ENCODE results near the gene CTNNA3.
A peak's percentile ranks its signal among the peaks of the same experiment; 100 is the strongest.

CTNNA3 gene

DNA sequence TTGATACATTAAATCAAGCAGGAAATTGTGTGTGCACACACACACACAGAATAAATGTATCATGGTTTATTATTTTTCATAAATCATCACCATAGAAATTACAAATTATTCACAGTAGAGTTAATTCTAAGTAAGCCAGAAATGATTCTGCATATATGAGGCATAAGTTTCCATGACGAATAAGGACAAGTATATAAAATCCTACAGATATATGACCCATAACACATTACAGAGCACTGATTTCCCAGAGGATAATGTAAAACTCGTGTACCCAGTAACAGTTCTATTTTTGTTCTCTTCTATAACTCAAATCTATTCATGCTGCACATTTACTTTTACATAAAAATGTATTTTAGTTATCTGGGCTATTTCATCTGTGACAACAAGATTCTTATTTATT lies 600.5 kb downstream of the CTNNA3 start:
- no peak for DNase-seq

GRCh38 chr10:67088036-67088435 lies 608.0 kb downstream of the CTNNA3 start:
- peak; percentile 36 for DNase-seq

DNA sequence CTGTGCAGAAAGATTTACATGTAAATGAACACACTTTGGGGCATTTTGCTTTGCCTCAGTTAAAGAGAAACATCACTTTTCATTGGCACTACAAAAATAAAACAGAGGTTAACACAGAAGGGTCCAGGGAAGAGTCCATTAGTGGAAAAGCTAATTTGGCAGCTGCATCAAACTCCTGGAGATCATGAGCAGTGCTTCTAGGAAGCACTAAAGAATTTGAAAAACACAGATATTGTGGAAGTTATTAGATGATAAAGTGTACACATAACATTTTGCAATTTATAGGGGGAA lies 608.9 kb downstream of the CTNNA3 start:
- no peak for DNase-seq

- no peak for DNase-seq
These were observed 609.5 kb downstream of the CTNNA3 start for GRCh38 chr10:67086327-67087134.

DNA sequence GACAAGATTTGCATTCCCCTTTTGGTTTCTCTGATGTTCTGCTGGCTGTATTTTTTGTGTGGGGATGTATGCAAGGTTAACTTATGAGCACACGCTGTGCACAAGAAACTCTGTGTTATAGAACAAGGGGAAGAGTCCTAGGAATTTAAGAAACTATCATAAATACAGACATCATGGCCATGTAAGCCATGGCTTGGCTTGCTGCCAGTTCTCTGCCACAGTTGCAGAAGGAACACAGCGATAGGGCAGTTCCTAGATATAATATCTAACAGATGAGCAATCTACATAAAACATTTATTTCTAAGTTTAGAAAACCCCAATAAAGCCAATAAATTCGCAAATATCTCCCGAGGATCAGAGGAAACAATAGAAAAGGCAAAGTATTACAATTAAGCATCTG lies 616.9 kb downstream of the CTNNA3 start:
- DNase-seq, result peak; percentile 10

GRCh38 chr10:67077376-67077775 lies 618.6 kb downstream of the CTNNA3 start:
- no peak for DNase-seq

GRCh38 chr10:67076144-67076543 lies 619.9 kb downstream of the CTNNA3 start:
- DNase-seq, result no peak

DNA sequence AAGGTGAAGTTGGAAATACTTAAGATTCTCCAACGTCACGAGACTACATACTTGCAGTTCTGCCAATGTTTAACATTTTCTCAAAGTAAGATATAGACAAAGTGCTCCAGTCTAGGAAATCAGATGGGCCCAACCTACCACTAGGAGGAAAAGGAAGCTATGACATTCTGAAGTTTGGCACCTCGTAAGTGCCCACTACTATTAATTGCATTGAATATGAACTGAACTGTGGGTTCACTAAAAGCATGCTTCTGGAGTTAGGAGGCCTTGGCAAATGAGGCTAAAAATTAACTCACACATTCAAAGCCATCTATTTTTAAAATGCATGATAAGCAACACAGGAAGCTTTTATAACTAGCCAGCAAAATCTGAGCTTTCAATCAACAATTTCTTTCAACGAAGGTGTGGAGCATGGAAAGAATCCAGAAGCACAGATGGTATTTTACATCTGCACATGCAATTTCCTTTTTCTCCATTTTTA lies 620.5 kb downstream of the CTNNA3 start:
- DNase-seq, result no peak

- DNase-seq, result no peak
These were observed 623.3 kb downstream of the CTNNA3 start for GRCh38 chr10:67072654-67073053.

DNA sequence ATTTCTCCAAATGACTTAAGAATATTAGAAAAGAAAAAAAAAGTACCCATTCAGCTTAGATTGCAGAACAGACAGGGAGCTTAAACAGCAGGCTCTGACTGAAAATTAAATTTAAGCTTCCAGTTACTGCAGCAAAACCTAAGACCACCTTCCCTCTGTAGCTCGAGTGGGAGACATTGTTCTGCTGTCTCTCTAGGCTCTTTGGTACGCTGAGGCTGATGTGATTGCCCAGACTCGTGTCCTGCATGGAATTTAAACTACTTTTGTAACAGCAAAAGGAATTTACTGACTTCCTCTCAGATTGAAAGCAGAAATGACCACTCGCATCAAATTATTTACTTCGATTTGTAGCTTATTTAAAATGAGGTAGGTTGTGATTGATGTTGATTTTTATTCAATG lies 645.6 kb downstream of the CTNNA3 start:
- DNase-seq, result no peak

DNA sequence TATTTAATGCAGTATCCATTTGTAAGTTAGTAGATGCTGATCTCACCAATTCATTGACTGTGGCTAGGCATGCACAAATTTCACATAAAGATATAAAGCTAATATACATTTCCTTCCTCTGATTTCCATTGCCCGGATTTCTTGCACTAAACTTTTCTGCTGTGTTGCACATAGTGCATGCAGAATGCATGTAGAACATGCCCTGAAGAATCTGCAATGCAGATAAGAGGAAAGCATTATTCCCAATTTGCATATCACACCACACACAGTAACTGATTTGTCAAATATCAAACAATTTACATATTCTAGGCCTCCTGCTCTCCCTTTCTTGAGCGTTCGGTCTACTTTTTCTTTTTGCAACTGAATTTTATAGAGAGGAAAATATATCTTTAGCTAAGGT lies 646.0 kb downstream of the CTNNA3 start:
- DNase-seq, result no peak

DNA sequence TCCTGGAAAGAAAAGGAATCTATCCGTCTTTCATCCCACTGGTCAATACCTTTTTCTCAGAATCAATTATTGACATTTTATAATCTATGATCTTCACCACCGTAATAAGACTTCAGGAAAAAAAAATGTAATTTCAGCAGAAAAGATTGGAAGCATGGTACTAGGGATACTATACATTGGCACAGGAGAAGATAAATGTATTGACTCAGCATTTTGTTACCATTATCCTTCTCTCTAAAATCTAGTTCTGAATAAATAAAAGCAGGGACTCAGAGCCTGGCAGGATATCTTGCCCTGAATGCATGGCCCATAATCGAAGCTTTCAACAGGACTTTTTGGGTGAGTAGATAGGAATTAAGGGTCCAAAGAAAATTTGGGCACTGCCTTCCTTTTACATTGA lies 649.5 kb downstream of the CTNNA3 start:
- no peak for DNase-seq

DNA sequence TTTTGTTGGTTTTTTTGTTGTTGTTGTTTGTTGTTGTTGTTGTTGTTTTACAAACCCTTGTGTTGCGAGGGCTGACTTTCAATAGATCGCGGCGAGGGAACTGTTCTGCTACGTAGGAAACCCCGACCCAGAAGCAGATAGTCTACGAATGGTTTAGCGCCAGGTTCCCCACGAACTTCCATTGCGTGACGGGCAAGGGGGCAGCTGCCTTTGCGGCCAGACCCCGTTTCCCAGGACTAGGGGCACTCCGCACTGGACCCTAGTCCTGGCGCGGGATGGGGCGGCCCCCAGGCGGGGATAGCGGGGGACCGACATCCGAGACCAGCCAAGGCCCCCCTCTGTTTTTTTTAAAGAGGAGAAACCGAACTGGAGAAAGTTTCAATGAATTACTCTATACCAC lies 650.6 kb downstream of the CTNNA3 start:
- DNase-seq, result no peak

- no peak for DNase-seq
These were observed 653.0 kb downstream of the CTNNA3 start for GRCh38 chr10:67043041-67043440.

DNA sequence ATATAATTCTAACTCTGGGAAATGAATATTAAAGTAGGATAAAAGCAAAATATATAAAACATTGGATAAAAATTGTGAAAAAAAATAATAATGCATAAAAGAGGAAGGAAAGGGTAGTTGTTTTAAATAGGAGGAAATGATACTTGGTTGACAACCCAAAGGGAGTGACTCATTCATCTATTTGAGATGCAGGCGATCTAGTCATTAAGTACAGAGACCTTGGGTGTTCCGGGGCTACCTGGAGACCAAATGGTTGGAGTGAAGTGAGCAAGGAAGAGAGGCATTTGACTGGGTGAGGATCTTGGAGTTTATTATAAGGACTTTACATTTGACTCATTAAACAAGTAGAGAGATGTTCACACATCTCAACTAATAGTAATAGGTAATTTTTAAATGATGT lies 659.2 kb downstream of the CTNNA3 start:
- no peak for DNase-seq

GRCh38 chr10:67033878-67034277 lies 662.1 kb downstream of the CTNNA3 start:
- DNase-seq, result no peak

DNA sequence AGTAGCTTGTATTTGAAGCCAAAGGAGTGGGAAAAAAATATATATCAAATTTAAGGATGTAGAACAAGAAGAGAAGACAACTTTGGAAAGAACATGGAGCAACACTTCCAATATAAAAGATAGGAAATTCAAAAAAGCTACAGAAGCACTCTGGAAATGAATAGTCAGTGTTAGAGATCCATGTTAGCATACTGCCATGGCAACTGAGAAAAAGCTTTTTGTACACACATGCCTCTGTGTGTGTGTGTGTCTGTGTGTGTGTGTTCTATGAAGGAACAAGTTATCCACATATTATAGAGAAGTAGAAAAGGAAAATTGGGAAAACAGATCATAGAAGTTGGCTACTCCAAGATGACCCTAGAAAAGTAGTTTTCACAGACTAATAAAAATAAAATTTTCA lies 673.9 kb downstream of the CTNNA3 start:
- DNase-seq, result no peak

DNA sequence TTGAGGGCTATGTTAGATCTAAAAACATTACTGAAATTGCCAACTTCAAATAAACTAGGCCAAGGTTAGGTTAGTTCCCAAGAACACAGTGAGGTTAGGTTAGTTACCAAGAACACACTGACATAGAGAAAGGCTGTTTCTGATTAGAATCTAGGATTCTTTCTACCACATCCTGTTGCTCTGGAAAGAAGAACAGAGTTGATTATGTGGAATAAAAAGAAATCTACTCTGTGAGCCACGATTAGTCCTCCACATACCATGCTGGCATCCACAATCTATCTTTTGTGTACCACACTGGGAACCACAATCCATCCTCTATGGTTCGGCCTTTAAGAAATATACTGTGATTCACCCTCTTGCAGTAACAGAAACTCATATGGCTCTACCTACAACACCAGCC lies 678.8 kb downstream of the CTNNA3 start:
- no peak for DNase-seq

DNA sequence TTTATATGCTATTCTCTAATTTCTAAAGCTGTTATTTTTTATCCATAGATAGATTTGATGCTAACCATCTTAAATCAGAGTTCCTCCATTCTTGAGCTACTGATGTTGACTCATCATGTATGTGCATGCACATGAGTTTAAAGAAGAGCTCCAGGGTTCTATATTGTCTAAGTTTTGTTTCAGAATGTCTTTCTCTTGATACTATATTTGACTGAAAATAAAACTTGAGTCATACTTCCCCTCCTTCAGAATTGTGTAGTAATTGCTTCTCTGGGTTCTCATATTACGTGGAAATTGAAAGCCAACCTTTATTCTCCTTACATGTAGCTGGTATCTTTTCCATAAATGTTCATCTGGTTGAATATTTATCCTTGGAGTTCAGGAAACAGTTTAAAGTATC lies 680.8 kb downstream of the CTNNA3 start:
- no peak for DNase-seq

GRCh38 chr10:67011981-67012380 lies 684.0 kb downstream of the CTNNA3 start:
- DNase-seq, result no peak

- no peak for DNase-seq
These were observed 684.5 kb downstream of the CTNNA3 start for GRCh38 chr10:67011480-67011879.

DNA sequence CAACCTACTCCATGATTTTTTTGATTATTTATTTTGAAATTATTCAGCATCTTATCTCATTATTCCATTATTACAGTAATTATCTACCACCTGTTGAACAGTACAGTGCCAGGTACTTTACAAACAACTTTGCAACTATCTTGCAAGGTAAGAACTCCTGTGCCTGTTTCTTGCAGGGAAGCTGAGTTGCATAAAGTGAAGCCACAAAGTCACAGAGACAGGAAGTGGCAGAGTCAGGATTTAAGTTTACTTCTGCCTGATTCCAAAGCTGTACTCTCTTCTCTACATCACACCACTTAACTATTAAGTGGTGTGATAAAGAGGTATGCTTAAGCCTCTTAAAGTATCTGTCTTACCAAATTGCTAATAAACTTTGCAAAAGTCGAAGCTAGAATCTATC lies 690.0 kb downstream of the CTNNA3 start:
- no peak for DNase-seq

DNA sequence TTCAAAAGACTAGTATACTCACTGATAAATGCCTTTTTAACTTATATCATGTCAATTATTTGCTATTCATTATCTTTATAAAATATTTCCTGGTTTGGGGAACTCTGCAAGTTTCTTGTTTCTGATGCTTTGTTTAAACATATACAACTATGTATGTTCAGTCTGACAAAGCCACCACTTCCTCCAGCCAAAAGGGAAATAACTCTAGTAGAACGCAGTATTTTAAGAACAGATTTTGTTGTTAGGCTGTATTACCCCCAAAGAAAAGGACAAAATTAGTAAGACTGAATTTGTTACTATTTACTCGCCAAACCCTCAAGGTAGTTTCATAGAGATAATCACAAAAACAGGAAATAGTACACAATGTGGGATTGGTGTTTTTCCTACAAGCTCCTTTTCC lies 691.3 kb downstream of the CTNNA3 start:
- DNase-seq, result no peak

- no peak for DNase-seq
These were observed 696.0 kb downstream of the CTNNA3 start for GRCh38 chr10:66999762-67000545.

DNA sequence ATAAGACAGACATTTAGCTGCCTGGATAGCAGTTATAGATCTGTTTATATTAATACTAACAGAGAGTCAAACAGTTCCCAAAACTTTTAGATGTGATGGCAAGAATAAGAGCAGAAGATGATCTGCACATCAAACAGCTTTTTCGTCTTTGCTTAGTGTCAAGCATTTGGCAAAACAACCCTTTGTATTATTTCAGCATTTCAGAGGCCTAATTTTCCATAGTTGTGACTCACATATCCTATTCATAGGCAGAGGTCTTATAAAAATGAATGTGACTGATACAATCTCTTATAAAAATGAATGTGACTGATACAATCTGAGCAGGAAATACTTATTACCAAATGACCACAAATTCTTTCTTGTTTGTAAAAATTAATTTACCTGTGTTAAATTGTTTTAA lies 699.0 kb downstream of the CTNNA3 start:
- DNase-seq, result no peak
